AML-193 (cell line): ENCODE measurements around the gene FAM83F.
"Not testable (repeated sequence)": the region's sequence is repeated elsewhere in the genome, so short reads cannot be mapped to it uniquely, and the experiment has no call there.

Source experiments
- DNase-seq, 2 experiments: peaks; one replicate each; lab custom pipeline; 2025; lab: John Stamatoyannopoulos, UW

FAM83F gene

DNA sequence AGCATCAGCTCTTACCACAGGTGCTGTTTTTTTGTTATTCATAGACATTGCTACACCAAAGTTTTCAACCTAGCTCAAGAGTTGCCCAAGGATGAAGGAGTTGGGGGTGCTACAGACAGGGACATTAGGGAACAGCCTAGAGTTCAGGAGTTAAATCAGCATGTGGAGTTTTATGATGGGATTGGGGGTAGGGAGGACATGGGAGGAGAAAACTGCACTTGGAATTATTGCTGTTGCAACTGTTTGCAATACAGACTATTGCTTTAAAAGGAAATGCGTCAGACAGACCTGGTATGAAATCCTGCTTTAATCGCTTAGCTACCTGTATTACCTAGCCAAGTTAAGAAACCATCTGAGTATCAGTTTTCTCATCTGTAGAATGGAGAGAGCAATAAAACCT is 28.3 kb upstream of the FAM83F start:
- DNase-seq, result no peak

DNA sequence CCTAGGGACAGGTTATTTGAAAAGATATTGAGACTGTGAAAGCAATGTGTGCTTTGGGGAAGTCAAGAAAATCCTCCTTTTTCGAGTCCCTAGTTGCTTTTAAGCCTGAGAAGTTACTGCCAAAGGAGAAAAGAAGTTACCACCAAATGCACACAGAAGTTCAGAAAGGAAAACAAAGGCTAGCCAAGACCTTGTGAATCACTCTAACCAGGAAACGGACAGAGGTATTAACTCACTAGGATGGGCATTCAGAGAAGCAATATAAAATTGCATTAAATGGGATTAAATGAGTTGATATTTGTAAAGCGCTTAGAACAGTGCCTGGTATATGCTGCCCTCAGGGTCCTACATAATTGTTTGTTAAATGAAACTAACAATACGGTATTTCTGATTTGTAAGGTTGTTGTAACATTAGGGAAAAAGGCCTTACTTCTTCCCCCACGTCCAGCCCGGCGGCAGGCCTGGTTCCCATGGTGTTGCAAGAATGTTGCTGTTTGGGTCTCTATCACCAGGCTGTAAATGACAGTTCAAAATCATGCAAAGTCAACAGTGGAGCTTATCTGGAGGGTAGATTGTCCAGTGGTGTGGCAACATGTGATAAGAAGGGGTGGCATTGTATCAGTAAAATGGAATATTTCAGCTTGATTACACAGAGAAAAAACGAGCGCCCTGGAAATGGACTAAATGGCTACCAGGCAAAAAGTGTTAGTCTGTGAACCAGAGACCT is 27.5 kb upstream of the FAM83F start:
- DNase-seq, result no peak

DNA sequence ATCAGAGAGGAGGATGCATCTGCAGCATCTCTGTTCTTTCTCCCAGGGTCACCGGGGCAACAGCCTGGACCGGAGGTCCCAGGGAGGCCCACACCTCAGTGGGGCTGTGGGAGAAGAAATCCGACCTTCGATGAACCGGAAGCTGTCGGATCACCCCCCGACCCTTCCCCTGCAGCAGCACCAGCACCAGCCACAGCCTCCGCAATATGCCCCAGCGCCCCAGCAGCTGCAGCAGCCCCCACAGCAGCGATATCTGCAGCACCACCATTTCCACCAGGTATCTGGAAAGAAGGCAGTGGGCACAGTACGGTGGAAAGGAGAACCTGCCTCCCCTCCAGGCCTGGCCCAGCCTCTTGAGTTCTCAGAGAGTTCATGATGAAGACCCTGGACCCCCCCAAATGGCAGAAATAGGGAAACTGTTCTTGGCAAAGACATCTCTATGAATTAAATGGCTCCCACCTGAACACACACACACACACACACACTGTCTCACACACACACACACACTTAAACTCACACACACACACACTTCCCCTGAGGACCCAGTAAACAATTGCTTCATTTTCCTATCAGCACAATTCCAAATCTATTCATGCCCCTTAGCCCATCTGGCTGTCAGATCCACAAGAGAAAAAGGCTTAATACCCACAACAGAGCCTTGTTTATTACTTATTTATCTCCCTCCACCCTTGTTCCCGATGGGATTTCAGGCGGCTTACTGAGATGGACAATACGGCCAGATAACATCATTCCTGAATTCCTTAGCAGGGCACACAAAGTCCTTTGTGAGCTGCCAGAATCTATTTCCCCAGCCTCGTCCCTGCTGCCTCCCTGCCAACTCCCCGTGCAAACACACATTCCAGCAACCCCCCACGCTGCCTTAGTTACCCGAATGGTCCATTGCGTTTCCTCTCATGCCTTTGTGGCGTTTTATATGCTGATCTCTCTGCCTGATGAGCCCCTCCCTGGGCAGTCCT is 26.5 kb upstream of the FAM83F start:
- no peak for DNase-seq

GRCh38 chr22:39970742-39971141 is 24.0 kb upstream of the FAM83F start:
- DNase-seq, result no peak

- DNase-seq, result no peak
These were observed 22.1 kb upstream of the FAM83F start for GRCh38 chr22:39972641-39973040.

GRCh38 chr22:39973656-39974055 is 21.1 kb upstream of the FAM83F start:
- DNase-seq, result no peak

GRCh38 chr22:39974065-39974464 is 20.7 kb upstream of the FAM83F start:
- no peak for DNase-seq

DNA sequence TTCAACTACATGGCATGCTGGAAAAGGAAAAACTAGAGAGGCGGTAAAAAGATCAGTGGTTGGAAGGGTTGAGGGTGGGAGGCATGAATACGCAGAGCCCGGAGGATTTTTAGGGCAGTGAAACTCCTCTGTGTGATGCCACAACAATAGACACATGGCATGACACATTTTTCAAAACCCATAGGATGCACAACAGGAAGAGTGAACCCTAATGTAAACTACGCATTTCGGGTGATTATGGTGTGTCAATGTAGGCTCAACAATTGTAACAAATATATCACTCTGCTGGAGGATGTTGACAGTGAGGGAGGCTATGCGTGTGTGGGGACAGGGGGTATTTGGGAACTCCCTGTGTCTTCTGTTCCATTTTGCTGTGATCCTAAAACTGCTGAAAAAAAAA is 15.7 kb upstream of the FAM83F start:
- DNase-seq, result no peak

DNA sequence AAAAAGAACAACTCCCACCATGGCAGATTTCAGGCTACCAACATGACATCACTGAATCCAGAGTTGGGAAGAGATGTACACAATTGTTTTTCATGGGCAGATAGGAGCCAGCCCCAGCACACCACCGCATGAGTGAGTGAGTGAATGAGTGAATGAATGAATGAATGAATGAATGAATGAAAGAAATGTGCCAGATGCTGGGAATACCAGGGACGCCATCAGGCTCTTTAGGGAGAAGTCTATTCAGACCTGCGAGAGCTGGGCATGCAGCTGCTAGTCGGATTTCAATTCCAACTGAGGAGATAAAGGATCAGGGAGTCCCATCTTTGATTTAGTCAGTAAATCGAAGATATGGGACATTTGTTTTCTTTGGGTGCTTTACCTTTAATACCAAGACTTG is 15.3 kb upstream of the FAM83F start:
- no peak for DNase-seq

- no peak for DNase-seq
These were observed 14.2 kb upstream of the FAM83F start for GRCh38 chr22:39980596-39980995.

DNA sequence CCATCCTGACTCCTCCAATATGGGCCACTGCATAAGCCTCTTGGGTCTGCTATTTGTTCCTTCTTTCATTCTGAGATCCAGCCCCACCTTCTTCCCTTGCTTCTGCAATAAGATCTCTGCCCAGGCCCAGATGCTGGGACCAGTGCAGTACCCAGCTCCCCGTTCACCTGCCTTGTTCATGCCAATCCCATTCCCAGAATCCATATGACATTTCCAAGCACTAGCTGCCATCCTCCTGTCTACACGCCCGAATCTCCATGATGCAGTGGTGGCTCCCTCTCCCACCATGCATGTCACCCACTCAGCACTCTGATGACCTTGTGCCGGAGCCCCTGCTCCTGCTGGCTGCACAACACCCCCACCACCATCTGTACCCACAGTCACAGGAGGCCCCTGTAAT is 11.4 kb upstream of the FAM83F start:
- DNase-seq, result no peak

DNA sequence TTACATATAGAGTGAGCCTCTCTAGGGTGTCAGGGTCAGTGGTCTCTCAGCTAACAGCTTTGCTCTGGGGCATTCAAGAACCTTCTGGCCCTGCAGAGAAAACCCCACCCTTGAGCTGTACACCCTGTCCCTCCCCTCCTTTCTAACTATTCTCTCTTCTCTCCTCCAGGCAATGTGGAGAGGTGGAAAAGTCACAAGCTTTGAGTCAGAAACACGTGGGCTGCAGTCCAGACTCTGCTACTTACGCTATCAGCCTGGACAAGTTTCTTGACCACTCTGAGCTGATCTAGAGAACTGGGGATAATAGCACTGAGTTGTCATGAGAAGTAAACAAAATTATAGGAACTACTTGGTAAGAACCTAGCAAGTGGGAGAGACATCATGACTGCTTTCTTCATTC is 10.7 kb upstream of the FAM83F start:
- DNase-seq, result no peak

DNA sequence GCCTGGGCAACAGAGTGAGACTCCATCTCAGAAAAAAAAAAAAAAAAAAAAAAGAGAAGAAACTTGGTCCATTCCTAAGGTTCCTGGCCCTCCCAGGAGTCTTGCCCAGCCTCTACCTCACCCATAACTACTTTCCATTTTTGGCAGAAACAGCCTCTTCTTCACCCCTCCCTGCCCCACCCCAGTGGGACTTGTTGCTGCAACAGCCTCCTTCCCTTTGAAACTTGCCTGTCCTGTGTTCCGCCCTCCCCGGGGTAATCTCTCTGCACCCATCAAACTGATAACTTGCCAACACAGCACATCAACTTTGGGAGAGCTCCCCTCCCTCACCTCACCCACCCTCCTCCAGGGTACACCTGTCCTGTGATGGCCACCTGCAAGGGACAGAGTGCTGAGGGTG is 10.0 kb upstream of the FAM83F start:
- DNase-seq, result no peak

DNA sequence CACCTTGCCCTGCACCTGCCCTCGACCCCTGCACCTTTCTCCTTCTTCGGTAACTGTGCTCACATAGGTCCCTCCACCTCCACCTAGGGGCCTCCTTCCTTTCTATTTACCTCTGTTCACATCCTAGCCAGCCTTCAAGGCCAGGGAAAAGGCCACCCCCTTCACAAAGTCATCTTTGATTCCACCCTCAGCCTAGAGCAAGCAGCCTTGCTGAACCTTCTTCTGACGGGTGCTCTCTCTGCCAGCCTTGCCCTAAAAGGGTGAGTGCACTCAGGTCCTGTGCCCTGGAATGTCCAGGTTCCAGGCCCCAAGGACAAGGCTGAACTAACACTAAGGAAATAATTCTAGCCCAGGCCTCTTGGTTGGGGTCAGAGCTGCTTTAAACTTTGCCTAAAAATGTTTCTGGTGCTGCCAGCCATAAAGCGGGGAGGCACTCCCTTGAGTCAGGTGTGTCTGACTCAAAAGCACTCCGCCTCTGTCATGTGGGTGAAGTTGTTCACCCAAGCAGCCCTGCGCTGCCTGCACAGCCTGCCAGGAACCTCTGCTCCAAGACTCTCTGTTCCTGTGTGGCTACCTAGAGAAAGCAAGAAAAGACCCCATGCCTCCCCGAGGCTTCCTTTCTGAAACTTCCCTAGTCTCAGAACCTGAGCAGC is 9.2 kb upstream of the FAM83F start:
- no peak for DNase-seq

GRCh38 chr22:39988386-39989114 is 6.2 kb upstream of the FAM83F start:
- no peak for DNase-seq

GRCh38 chr22:39989633-39990032 is 5.1 kb upstream of the FAM83F start:
- DNase-seq, result no peak

DNA sequence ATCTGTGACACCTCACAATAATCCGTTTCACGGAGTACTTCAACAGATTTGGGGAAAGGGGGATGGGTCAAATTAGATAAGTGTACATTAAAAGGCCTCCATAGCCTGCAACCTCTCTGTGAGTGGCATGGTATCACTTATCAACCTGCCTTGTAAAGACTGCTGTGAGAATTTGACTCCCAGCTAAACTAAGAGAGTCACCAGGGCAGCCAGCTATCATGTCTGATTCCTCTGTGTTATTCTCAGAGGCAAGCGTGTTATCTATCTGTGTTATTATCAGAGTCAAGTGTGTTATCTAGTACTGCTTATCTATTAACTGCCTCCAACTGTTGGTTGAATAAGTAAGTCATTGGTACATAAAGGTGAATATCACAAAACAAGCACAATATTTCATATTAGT is 4.1 kb upstream of the FAM83F start:
- no peak for DNase-seq

DNA sequence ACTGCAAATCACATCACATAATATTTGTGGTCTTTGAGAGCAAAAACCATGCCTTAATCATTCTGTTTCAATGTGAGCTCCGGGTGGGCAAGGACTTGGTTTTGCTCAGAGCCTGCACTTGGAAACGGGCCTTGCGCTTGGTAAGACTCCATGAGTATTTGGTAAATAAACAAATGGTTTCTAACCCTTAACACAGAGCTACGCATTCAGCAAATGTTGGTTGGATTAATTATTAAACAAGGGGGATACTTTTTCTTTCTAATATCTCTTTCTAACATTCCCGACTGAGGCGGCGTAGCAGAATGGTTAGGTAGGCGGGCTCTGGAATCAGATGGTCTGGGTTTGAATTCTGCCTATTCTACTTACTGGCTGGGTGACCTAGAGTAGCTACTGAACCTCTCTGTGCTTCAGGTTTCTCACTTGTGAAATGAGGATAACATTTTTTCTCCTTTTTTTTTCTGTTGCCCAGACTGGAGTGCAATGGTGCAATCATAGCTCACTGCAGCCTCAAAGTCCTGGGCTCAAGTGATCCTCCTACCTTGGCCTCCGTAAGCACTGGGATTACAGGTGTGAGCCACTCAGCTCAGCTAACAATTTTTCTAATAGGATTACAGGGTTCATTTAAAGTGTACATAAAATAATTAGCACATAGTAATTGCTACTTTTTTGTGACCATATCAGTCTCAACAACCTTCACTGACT is 3.4 kb upstream of the FAM83F start:
- no peak for DNase-seq

GRCh38 chr22:39992088-39992826 is 2.5 kb upstream of the FAM83F start:
- DNase-seq, result no peak

DNA sequence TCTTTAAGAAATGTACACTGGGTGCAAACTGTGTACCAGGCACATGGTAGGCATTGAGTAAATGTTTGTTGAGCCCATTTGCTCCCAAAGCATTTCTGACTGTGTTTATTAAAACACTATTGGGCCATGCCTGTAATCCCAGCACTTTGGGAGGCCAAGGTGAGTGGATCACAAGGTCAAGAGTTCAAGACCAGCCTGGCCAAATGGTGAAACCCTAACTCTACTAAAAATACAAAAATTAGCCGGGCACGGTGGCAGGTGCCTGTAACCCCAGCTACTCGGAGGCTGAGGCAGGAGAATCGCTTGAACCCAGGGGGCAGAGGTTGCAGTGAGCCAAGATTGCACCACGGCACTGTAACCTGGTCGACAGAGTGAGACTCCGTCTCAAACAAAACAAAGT is 1.9 kb upstream of the FAM83F start:
- DNase-seq, result not testable (repeated sequence)
